Hepatocyte (in vitro differentiated cells): ENCODE results near the gene NIN.

Experiments
- CTCF ChIP-seq: fragments of 200-600 bp; sonication (generic); IDR thresholded peaks from 2 replicates; pipeline ENCODE4 v1.5.1; 2016; ENCODE audit warnings: antibody characterized with exemption, mild to moderate bottlenecking; ENCODE audit not compliant: poor library complexity
- EZH2 ChIP-seq: fragments of 200-600 bp; sonication (generic); IDR thresholded peaks from 2 replicates; pipeline ENCODE4 v1.6.1; 2016; ENCODE audit warnings: antibody characterized with exemption, mild to moderate bottlenecking, borderline replicate concordance
- EZH2phosphoT487 ChIP-seq: fragments of 200-600 bp; sonication (generic); IDR thresholded peaks from one replicate; pipeline ENCODE4 v1.6.1; 2018; ENCODE audit warnings: antibody characterized with exemption, mild to moderate bottlenecking, low read depth, moderate library complexity; ENCODE audit not compliant: unreplicated experiment, severe bottlenecking

GRCh38 chr14:50792634-50793068, 38.3 kb downstream of the NIN start:
- no peak for TF ChIP-seq CTCF
- no peak for TF ChIP-seq EZH2
- no peak for TF ChIP-seq EZH2phosphoT487
